COLO829 (cell line): ENCODE data around the gene FAR2.
"Not testable (repeated sequence)": the region's sequence is repeated elsewhere in the genome, so short reads cannot be mapped to it uniquely, and the experiment has no call there.

Experiments used
- DNase-seq: peaks from one replicate; pipeline ENCODE4 v3.0.0; 2012; ENCODE audit warnings: low spot score

Gene FAR2

GRCh38 chr12:29234965-29235626 is 86.0 kb downstream of the FAR2 start:
- no peak for DNase-seq

GRCh38 chr12:29238822-29239291 is 89.8 kb downstream of the FAR2 start:
- DNase-seq: peak; percentile 8

DNA sequence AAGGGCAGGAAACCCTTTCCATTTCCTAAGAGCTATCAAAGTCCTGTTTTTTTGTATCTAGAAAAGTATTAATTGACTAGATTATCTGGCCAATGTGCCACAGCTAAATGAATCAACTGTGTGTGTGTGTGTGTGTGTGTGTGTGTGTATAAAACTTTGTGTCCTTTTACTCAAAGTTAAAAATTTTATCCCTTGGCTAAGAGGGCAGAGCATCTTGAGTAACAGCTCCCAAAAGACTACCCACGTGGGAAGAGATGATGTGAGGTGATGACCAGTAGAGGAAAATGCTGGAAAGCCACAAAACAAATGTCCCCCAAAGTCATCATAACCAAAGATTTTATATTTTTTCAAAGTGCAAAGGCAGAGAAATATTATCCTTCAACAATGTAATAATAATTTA is 90.3 kb downstream of the FAR2 start:
- DNase-seq: no peak

DNA sequence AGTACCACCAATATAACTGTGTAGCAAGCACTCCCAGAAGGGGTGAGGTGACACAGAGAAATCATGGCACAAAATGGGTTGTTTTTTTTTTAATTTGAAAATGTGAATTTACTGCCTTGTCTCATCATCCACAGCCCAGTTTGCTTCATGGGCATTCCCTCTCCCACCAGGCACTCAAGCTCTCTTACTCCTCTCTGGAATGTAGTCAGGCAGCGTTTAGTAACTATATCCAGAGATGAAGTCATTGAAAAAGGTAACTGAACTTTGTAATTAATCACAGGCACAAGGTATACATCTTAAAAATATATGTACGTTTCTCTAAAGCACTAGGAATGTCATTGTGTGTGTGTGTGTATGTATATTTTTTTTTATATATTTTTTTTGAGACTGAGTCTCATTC is 91.4 kb downstream of the FAR2 start:
- no peak for DNase-seq

GRCh38 chr12:29241821-29242591 is 92.9 kb downstream of the FAR2 start:
- DNase-seq: peak; percentile 52

GRCh38 chr12:29242921-29243431 is 93.9 kb downstream of the FAR2 start:
- DNase-seq: no peak

GRCh38 chr12:29244159-29244765 is 95.2 kb downstream of the FAR2 start:
- DNase-seq: no peak

GRCh38 chr12:29245246-29245645 is 96.2 kb downstream of the FAR2 start:
- DNase-seq: no peak

GRCh38 chr12:29249930-29250329 is 100.9 kb downstream of the FAR2 start:
- no peak for DNase-seq

- DNase-seq: no peak
Observed at GRCh38 chr12:29253906-29254625, 105.0 kb downstream of the FAR2 start.

DNA sequence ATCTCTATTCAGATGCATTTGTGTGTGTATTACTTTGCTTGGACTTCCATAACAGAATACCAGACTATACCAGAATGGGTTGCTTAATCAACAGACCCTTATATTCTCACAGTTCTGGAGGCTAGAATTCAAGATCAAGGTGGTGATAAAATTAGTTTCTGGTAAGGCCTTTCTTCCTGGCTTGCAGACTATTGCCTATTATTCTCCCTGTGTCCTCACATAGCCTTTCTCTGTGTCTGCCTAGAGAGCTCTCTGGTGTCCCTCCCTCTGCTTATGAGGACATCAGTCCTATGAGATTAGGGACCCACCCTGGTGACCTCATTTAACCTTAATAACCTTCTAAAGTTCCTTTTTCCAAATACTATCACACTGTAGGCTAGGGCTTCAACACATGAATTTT is 106.0 kb downstream of the FAR2 start:
- no peak for DNase-seq

GRCh38 chr12:29256598-29256997 is 107.5 kb downstream of the FAR2 start:
- no peak for DNase-seq

DNA sequence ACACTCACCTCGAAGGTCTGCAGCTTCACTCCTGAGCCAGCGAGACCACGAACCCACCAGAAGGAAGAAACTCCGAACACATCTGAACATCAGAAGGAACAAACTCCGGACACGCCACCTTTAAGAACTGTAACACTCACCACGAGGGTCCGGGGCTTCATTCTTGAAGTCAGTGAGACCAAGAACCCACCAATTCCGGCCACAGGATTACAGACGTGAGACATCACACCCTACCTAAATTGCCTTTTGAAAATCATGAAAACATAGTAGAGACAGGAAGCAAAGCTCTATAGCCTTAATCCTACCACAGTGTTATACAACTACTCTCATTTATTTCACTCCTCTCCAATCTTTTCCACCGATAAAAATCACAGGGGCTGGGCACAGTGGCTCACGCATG is 108.6 kb downstream of the FAR2 start:
- not testable (repeated sequence) for DNase-seq

DNA sequence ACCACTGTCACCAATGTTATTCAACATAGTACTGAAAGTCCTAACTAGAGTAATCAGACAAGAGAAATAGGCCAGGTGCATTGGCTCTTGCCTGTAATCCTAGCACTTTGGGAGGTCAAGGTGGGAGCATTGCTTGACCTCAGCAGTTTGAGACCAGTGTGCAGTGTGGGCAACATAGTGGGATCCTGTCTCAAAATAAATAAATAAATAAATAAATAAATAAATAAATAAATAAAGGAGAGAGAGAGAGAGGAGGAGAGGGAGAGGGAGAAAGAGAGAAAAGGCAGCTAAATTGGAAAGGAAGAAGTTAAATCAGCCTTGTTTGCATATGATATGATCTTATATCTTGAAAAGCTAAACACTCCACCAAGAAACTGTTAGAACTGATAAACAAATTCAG is 115.3 kb downstream of the FAR2 start:
- no peak for DNase-seq

DNA sequence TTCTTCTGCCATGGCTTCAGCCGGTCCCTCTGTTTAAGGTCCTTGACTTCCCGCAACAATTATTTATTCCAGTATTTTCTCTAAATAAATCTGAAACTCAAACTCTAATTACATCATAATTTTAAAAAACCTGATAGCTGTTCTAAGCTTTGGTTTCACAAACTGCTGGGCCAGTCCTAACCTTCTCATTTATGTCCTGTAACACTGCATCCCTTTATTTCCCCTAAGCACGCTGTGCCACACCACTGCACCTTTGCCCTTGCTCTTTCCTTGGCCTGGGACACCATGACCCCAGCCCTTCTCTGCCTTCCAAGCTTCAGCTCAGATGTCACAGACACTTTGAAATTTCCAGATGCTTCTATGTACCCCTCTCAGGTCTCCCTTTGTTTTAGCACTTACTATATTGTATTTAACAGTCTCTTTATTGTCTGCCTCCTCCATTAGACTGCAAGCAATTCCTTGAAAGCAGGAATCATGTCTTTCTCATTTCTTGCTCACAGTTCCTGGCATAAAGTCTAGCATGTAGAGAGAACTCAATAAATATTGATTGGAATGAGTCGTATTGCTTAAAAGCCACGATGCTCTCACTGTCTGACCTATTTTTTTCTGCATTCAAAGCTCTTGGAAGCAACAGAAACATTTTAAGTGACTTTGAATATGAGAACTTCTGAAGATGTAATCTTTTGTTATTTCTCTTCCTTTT is 120.8 kb downstream of the FAR2 start:
- DNase-seq: no peak

- DNase-seq: no peak
Observed at GRCh38 chr12:29270446-29270845, 121.4 kb downstream of the FAR2 start.

GRCh38 chr12:29273178-29273843 is 124.2 kb downstream of the FAR2 start:
- no peak for DNase-seq

DNA sequence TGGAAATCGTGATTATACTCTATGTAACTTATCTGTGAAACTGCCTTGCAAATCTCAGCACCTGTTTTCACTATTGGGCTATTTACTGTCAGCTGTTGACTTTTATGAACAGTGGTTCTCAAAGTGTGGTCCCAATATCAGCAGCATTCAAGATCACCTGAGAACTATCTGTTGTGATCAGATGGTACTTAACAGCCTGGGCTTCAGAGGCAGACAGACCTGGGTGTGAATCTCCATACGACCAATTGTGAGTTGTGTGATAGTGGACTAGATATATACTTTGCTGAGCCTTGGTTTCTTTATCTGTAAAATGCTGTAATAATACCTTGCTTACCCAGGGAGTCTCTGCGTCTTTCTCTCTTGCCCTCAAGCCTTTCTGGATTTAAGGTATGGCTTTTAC is 126.8 kb downstream of the FAR2 start:
- no peak for DNase-seq

GRCh38 chr12:29277231-29277630 is 128.2 kb downstream of the FAR2 start:
- DNase-seq: no peak

DNA sequence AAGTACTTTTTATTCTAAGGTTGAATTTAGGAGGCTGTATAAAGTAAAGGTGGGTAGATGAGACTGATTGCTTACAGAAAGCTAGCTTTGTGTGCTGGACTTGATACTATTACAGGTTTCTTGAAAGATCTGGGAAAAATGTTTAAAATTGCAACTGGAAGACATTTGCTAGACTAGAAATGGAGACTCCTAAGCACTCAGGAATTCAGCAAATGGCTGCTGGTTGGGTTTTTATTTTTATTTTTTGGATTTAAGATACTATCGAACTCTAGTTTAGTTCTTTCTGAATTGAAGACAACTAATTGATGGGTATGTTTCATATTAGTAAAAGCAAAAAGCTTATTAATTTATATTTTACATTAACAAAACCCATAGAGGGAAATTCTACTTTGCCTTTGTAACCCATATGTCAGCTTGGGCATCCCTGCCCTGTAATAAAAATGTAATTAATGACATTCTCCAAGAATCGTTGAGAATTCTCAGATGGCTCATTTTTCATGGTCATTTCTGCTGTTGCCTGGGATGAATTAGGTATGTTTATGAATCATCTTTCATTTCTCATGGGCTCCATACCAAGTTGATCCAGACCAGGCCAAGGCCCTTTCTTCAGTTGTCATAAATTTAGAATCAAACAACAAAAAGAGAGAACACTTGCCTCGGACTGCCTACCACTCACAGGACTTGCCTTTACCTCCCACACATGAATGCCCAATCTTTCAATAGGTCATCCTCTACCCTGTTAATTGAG is 129.8 kb downstream of the FAR2 start:
- DNase-seq: no peak
